Measurements from ENCODE around the gene OPTC.

GRCh38 chr1:203526572-203526971 is 32.6 kb downstream of the OPTC start:
- no peak for TF ChIP-seq EZH2phosphoT487 (conservative IDR thresholded peaks at IDR 0.05; ENCODE audit: low read length)
- TF ChIP-seq, protein P1, sequence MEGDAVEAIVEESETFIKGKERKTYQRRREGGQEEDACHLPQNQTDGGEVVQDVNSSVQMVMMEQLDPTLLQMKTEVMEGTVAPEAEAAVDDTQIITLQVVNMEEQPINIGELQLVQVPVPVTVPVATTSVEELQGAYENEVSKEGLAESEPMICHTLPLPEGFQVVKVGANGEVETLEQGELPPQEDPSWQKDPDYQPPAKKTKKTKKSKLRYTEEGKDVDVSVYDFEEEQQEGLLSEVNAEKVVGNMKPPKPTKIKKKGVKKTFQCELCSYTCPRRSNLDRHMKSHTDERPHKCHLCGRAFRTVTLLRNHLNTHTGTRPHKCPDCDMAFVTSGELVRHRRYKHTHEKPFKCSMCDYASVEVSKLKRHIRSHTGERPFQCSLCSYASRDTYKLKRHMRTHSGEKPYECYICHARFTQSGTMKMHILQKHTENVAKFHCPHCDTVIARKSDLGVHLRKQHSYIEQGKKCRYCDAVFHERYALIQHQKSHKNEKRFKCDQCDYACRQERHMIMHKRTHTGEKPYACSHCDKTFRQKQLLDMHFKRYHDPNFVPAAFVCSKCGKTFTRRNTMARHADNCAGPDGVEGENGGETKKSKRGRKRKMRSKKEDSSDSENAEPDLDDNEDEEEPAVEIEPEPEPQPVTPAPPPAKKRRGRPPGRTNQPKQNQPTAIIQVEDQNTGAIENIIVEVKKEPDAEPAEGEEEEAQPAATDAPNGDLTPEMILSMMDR (IDR thresholded peaks at IDR 0.05; ENCODE audit: insufficient read depth, low read length, poor library complexity, severe bottlenecking), result no peak

All from SU-DHL-6 (cell line).